ENCODE results near the gene CYSLTR2.

CYSLTR2 gene

DNA sequence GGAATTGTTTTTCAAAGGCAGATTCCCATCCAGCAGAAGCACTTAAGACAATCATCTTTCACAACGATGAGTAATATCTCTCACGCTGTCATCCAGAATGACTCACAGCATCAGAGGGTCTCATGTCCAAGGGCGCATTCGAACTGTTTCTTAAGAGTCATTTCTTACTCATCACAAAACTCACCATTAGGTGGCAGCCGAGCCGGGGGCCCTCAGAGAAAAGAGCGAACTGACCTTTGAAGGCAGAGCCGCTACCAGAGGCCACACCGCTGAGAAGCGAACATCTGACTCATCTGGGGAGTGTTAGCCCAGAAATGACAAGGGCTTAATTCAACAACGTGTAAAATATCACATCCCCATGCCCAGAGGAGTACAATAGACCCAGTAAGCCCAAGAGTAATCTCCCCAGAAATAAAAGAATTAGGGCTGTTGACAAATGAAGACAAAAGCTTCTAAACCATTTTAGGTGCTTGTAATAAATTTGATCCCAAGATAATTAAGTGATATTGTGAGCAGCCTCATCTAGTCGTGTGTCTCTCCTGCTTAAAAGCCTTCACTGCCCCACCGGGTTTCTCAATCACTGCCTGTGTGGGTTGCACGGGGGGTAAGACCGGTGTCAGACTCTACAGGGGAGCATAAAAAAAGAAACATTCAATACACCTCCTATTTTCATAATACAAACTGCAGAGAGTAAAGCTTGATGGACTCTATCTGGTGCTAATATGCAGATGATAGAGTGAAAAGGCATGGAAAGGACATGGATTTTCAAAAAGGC lies 96.2 kb downstream of the CYSLTR2 start (continued):
- no peak for TF ChIP-seq ZBTB48 (tag by site-specific recombination; IDR thresholded peaks at IDR 0.05)
- TF ChIP-seq ZNF670 (tag by site-specific recombination; IDR thresholded peaks at IDR 0.05; ENCODE audit: low read depth): no peak
- TF ChIP-seq ZSCAN30 (tag by site-specific recombination; IDR thresholded peaks at IDR 0.05): 0 out of 2 replicates have a peak, but pooled peaks have one; percentile 33
- TF ChIP-seq ZNF623 (tag by site-specific recombination; IDR thresholded peaks at IDR 0.05): no peak
- peak; percentile 88; the same call in 1 of the 2 replicates for TF ChIP-seq ZNF184 (tag by site-specific recombination; IDR thresholded peaks at IDR 0.05)
- TF ChIP-seq ZNF10 (tag by site-specific recombination; IDR thresholded peaks at IDR 0.05): no peak

DNA sequence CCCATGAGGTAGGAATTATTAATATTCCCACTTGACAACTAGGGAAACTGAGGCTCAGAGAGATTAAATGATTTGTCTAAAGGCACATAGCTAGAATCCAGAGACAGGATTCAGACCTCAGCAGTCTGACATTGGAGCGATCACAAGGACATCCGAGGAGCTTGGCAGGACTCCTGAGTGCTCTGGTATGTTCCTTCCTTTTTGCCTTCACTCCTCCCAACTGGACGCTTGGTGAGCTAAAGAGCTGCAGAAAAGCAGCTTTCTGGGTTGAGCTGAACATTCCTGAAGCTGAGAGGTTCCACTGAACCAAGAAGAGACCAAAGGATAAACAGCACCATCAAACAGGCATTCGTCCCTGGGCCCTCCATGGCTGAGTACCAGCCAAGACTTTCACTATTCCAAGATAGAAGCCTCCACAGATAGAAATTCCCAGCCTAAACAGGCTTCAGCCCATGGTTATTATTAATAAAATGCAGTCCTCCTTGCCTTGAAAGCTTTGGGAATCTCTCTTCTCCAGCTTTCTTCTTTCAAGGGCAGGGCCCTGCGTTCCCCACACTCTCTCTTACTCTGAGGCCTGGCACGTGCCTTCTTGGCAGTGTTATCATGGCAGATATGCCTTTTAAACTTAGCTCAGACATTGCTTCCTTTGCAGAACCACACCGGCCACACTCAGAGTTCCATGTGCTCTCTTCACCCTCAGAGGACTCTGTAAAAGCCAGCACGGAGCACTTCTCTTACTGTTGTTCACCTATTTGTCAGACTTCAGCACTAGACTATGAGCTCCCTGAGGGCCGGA lies 97.1 kb downstream of the CYSLTR2 start:
- TF ChIP-seq ZNF596 (tag by site-specific recombination; IDR thresholded peaks at IDR 0.05) (no peak), ZNF324 (tag by site-specific recombination; IDR thresholded peaks at IDR 0.05) (no peak), ZIC2 (tag by site-specific recombination; IDR thresholded peaks at IDR 0.05) (no peak), ZNF121 (tag by site-specific recombination; IDR thresholded peaks at IDR 0.05) (no peak), ZNF571 (tag by site-specific recombination; IDR thresholded peaks at IDR 0.05) (no peak), ZNF521 (tag by site-specific recombination; IDR thresholded peaks at IDR 0.05) (no peak), ZNF2 (tag by site-specific recombination; IDR thresholded peaks at IDR 0.05) (no peak), ZNF555 (tag by site-specific recombination; conservative IDR thresholded peaks at IDR 0.05) (no peak), ZNF558 (tag by site-specific recombination; IDR thresholded peaks at IDR 0.05) (no peak), ZNF214 (tag by site-specific recombination; IDR thresholded peaks at IDR 0.05; ENCODE audit: borderline replicate concordance) (no peak), ZNF561 (tag by site-specific recombination; IDR thresholded peaks at IDR 0.05; ENCODE audit: borderline replicate concordance) (no peak), ZNF16 (tag by site-specific recombination; IDR thresholded peaks at IDR 0.05; ENCODE audit: low read depth) (no peak), ZNF660 (tag by site-specific recombination; IDR thresholded peaks at IDR 0.05) (no peak)
- TF ChIP-seq, protein P1, sequence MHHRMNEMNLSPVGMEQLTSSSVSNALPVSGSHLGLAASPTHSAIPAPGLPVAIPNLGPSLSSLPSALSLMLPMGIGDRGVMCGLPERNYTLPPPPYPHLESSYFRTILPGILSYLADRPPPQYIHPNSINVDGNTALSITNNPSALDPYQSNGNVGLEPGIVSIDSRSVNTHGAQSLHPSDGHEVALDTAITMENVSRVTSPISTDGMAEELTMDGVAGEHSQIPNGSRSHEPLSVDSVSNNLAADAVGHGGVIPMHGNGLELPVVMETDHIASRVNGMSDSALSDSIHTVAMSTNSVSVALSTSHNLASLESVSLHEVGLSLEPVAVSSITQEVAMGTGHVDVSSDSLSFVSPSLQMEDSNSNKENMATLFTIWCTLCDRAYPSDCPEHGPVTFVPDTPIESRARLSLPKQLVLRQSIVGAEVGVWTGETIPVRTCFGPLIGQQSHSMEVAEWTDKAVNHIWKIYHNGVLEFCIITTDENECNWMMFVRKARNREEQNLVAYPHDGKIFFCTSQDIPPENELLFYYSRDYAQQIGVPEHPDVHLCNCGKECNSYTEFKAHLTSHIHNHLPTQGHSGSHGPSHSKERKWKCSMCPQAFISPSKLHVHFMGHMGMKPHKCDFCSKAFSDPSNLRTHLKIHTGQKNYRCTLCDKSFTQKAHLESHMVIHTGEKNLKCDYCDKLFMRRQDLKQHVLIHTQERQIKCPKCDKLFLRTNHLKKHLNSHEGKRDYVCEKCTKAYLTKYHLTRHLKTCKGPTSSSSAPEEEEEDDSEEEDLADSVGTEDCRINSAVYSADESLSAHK (tag by site-specific recombination; IDR thresholded peaks at IDR 0.05): no peak
- H3K9me3 ChIP-seq (ENCODE audit: control insufficient read depth, insufficient read depth, low read depth, low read length): no peaks in the 10 kb centered on the region
- POLR2A ChIA-PET: no interaction called here
- no peak overlapping the region for H3K4me3 ChIP-seq (ENCODE audit: low read depth, low read length)
- H3K4me1 ChIP-seq (ENCODE audit: control insufficient read depth, insufficient read depth, low read length): no peaks in the 10 kb centered on the region; the same call in 1 of the 2 replicates
- H3K36me3 ChIP-seq (ENCODE audit: control insufficient read depth in 2 of 2, insufficient read depth in 1 of 2, low read length in 2 of 2): no peaks in the 10 kb centered on the region
- CTCF ChIA-PET: interaction anchor here (0.5 to 3.0 kb wide), 10 partner anchors 16 to 655 kb away, joined by 3 to 20 read pairs (median 3); no protein-coding TSS in a partner anchor
- H3K27ac ChIP-seq (ENCODE audit: extremely low read depth, low read depth, low read length): no peak overlapping the region

DNA sequence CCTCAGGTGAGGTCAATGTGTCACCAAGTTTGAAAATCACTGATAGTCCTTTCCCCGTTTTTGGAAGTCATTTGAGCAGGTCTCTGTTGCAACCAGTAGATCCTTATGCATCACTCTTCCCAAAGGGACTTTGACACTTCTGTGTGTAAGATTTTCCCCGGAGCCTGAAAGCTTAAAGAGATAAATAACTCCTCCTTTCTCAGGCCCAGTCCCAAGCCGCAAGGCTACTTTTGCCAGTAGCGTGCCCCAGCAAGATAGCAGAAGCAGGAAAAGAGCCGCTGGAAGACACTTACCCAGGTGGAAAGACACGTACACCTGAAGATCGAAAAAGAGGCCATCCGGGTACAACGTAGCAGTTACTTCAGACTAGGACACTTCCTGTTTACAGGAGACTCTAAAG lies 106.9 kb downstream of the CYSLTR2 start:
- ChIA-PET POLR2A (no interaction called here), CTCF (no interaction called here)
- H3K9me3 ChIP-seq (ENCODE audit: control insufficient read depth, insufficient read depth, low read depth, low read length): no peaks in the 10 kb centered on the region
- no peak for TF ChIP-seq ZNF558 (tag by site-specific recombination; IDR thresholded peaks at IDR 0.05)
- no peak for TF ChIP-seq ZNF239 (tag by site-specific recombination; IDR thresholded peaks at IDR 0.05)
- TF ChIP-seq, protein P2, sequence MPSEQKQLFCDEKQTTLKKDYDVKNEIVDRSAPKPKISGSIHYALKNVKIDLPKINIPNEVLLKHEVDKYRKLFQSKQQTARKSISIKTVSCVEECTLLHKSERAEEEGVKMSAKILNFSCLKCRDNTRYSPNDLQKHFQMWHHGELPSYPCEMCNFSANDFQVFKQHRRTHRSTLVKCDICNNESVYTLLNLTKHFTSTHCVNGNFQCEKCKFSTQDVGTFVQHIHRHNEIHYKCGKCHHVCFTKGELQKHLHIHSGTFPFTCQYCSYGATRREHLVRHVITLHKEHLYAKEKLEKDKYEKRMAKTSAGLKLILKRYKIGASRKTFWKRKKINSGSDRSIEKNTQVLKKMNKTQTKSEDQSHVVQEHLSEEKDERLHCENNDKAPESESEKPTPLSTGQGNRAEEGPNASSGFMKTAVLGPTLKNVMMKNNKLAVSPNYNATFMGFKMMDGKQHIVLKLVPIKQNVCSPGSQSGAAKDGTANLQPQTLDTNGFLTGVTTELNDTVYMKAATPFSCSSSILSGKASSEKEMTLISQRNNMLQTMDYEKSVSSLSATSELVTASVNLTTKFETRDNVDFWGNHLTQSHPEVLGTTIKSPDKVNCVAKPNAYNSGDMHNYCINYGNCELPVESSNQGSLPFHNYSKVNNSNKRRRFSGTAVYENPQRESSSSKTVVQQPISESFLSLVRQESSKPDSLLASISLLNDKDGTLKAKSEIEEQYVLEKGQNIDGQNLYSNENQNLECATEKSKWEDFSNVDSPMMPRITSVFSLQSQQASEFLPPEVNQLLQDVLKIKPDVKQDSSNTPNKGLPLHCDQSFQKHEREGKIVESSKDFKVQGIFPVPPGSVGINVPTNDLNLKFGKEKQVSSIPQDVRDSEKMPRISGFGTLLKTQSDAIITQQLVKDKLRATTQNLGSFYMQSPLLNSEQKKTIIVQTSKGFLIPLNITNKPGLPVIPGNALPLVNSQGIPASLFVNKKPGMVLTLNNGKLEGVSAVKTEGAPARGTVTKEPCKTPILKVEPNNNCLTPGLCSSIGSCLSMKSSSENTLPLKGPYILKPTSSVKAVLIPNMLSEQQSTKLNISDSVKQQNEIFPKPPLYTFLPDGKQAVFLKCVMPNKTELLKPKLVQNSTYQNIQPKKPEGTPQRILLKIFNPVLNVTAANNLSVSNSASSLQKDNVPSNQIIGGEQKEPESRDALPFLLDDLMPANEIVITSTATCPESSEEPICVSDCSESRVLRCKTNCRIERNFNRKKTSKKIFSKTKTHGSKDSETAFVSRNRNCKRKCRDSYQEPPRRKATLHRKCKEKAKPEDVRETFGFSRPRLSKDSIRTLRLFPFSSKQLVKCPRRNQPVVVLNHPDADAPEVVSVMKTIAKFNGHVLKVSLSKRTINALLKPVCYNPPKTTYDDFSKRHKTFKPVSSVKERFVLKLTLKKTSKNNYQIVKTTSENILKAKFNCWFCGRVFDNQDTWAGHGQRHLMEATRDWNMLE (tag by site-specific recombination; conservative IDR thresholded peaks at IDR 0.05; ENCODE audit: low read depth): no peak
- TF ChIP-seq ZNF768 (tag by site-specific recombination; IDR thresholded peaks at IDR 0.05): no peak
- TF ChIP-seq PRDM1 (tag by site-specific recombination; IDR thresholded peaks at IDR 0.05): no peak
- TF ChIP-seq HOXC10 (CRISPR knock-in tag; IDR thresholded peaks at IDR 0.05): no peak
- no peak for TF ChIP-seq SP7 (tag by site-specific recombination; IDR thresholded peaks at IDR 0.05)

More for the DNA sequence above, 106.9 kb downstream of the CYSLTR2 start:
- no peaks in the 10 kb centered on the region for H3K36me3 ChIP-seq (ENCODE audit: control insufficient read depth in 2 of 2, insufficient read depth in 1 of 2, low read length in 2 of 2)
- no peak overlapping the region for H3K4me3 ChIP-seq (ENCODE audit: low read depth, low read length)
- no peaks in the 10 kb centered on the region for H3K4me1 ChIP-seq (ENCODE audit: control insufficient read depth, insufficient read depth, low read length)
- H3K27ac ChIP-seq (ENCODE audit: extremely low read depth, low read depth, low read length): no peak overlapping the region

Data from HEK293 (cell line).